H9 (cell line): ENCODE results near the gene MPP7. TPM values are rescaled to one million over a fixed set of nuclear protein-coding genes. Genes with fewer than 3 reads are reported as not detected.

Experiments
- DNase-seq: peaks from one replicate; pipeline ENCODE4 v3.0.0-alpha.2; 2017
- H2AFZ ChIP-seq: one replicate; pipeline ENCODE4 v1.6.1; 2013; ENCODE audit warnings: mild to moderate bottlenecking, low read length, control low read depth, moderate library complexity
- H2AK5ac ChIP-seq: 2 replicates; pipeline ENCODE4 v1.6.1; 2013; ENCODE audit warnings: low read length, control low read depth, mixed read lengths; ENCODE audit not compliant: insufficient read length
- H2BK120ac ChIP-seq: one replicate; pipeline ENCODE4 v1.6.1; 2013; ENCODE audit warnings: low read depth, mild to moderate bottlenecking, low read length, control low read depth, inconsistent platforms; ENCODE audit not compliant: poor library complexity, severe bottlenecking
- H2BK12ac ChIP-seq: 2 replicates; pipeline ENCODE4 v1.6.1; 2013; ENCODE audit warnings: low read length, control low read depth, mixed read lengths, low read depth; ENCODE audit not compliant: insufficient read length
- H2BK15ac ChIP-seq: 2 replicates; pipeline ENCODE4 v1.6.1; 2013; ENCODE audit warnings: low read depth, low read length, control low read depth
- H2BK20ac ChIP-seq: one replicate; pipeline ENCODE4 v1.6.1; 2013; ENCODE audit warnings: low read depth, mild to moderate bottlenecking, low read length, control low read depth, inconsistent platforms; ENCODE audit not compliant: poor library complexity, severe bottlenecking
- H2BK5ac ChIP-seq: 2 replicates; pipeline ENCODE4 v1.6.1; 2013; ENCODE audit warnings: low read length, control low read depth, mixed read lengths; ENCODE audit not compliant: insufficient read length
- H3K14ac ChIP-seq: 2 replicates; pipeline ENCODE4 v1.6.1; 2013; ENCODE audit warnings: low read length, control low read depth; ENCODE audit not compliant: insufficient read depth
- H3K18ac ChIP-seq: 2 replicates; pipeline ENCODE4 v1.6.1; 2013; ENCODE audit warnings: low read depth, mild to moderate bottlenecking, mixed read lengths, low read length, control low read depth; ENCODE audit not compliant: insufficient read length
- H3K23ac ChIP-seq: 2 replicates; pipeline ENCODE4 v1.6.1; 2013; ENCODE audit warnings: low read length, control low read depth, mixed read lengths, low read depth; ENCODE audit not compliant: insufficient read length
- H3K23me2 ChIP-seq: 2 replicates; pipeline ENCODE4 v1.6.1; 2013; ENCODE audit warnings: low read depth, mild to moderate bottlenecking, mixed read lengths, low read length, control low read depth; ENCODE audit not compliant: insufficient read length, poor library complexity, severe bottlenecking
- H3K27ac ChIP-seq: 2 replicates; pipeline ENCODE4 v1.5.1; 2013; ENCODE audit warnings: low read length, control low read depth, mixed read lengths, low read depth; ENCODE audit not compliant: insufficient read length
- H3K27me3 ChIP-seq: 2 replicates; pipeline ENCODE4 v1.6.1; 2013; ENCODE audit warnings: low read length, control low read depth, inconsistent platforms; ENCODE audit not compliant: insufficient read depth
- H3K4ac ChIP-seq: 2 replicates; pipeline ENCODE4 v1.6.1; 2013; ENCODE audit warnings: low read depth, mild to moderate bottlenecking, control low read depth, inconsistent platforms, low read length, moderate library complexity
- H3K4me1 ChIP-seq: 2 replicates; pipeline ENCODE4 v1.6.1; 2013; ENCODE audit warnings: low read length, control low read depth, inconsistent platforms; ENCODE audit not compliant: insufficient read depth
- H3K4me2 ChIP-seq: 2 replicates; pipeline ENCODE4 v1.6.1; 2013; ENCODE audit warnings: low read length, control low read depth, mixed read lengths; ENCODE audit not compliant: insufficient read length, insufficient read depth
- H3K56ac ChIP-seq: 2 replicates; pipeline ENCODE4 v1.6.1; 2013; ENCODE audit warnings: low read depth, mild to moderate bottlenecking, mixed read lengths, low read length, control low read depth; ENCODE audit not compliant: insufficient read length
- H3K79me1 ChIP-seq: 2 replicates; pipeline ENCODE4 v1.6.1; 2013; ENCODE audit warnings: low read depth, mild to moderate bottlenecking, moderate library complexity, low read length, control low read depth, inconsistent platforms; ENCODE audit not compliant: insufficient read depth, poor library complexity, severe bottlenecking
- H3K79me2 ChIP-seq: 2 replicates; pipeline ENCODE4 v1.6.1; 2013; ENCODE audit warnings: low read length, control low read depth, inconsistent platforms; ENCODE audit not compliant: insufficient read depth
- H3K9ac ChIP-seq: 2 replicates; pipeline ENCODE4 v1.6.1; 2013; ENCODE audit warnings: low read length, control low read depth, mixed read lengths; ENCODE audit not compliant: insufficient read length; ENCODE audit errors: extremely low read depth
- H3K9me3 ChIP-seq: one replicate; pipeline ENCODE4 v1.6.1; 2013; ENCODE audit warnings: low read depth, low read length, inconsistent platforms; ENCODE audit not compliant: control insufficient read depth
- H3T11ph ChIP-seq: one replicate; pipeline ENCODE4 v1.6.1; 2013; ENCODE audit warnings: mild to moderate bottlenecking, low read length, control low read depth, inconsistent platforms
- H4K20me1 ChIP-seq: one replicate; pipeline ENCODE4 v1.6.1; 2013; ENCODE audit not compliant: control insufficient read depth, insufficient read length, insufficient read depth
- H4K5ac ChIP-seq: 2 replicates; pipeline ENCODE4 v1.6.1; 2013; ENCODE audit warnings: low read depth, mild to moderate bottlenecking, mixed read lengths, low read length, control low read depth; ENCODE audit not compliant: insufficient read length
- H4K8ac ChIP-seq: replicated peaks from 2 replicates; pipeline ENCODE4 v1.6.1; 2013; ENCODE audit warnings: low read length, control low read depth, mixed read lengths, low read depth; ENCODE audit not compliant: insufficient read length
- H4K91ac ChIP-seq: 2 replicates; pipeline ENCODE4 v1.6.1; 2013; ENCODE audit warnings: low read depth, mild to moderate bottlenecking, moderate library complexity, mixed read lengths, low read length, control low read depth; ENCODE audit not compliant: insufficient read length
- H3K27ac Mint-ChIP-seq, 3 experiments: 2 replicates in 2 of 3; 3 replicates in 1 of 3; pipeline ENCODE4 v1.8.0; 2020 to 2021; ENCODE audit warnings: mixed read lengths in 3 of 3, mild to moderate bottlenecking in 1 of 3, moderate library complexity in 1 of 3
- H3K27me3 Mint-ChIP-seq: 2 replicates; pipeline ENCODE4 v1.8.0; 2021; ENCODE audit warnings: low read depth, mild to moderate bottlenecking, moderate library complexity, mixed read lengths
- H3K36me3 Mint-ChIP-seq, 3 experiments: 2 replicates in 2 of 3; 3 replicates in 1 of 3; pipeline ENCODE4 v1.8.0; 2020 to 2021; ENCODE audit warnings: low read depth in 3 of 3, mixed read lengths in 3 of 3; ENCODE audit not compliant: insufficient read depth in 1 of 3
- H3K4me1 Mint-ChIP-seq, 2 experiments: 2 replicates each; pipeline ENCODE4 v1.8.0; 2020; ENCODE audit warnings: mixed read lengths in 2 of 2
- H3K4me3 Mint-ChIP-seq, 2 experiments: 2 replicates in 1 of 2; 3 replicates in 1 of 2; pipeline ENCODE4 v1.8.0; 2020 to 2021; ENCODE audit warnings: mild to moderate bottlenecking in 2 of 2, mixed read lengths in 2 of 2, moderate library complexity in 1 of 2
- H3K9me3 Mint-ChIP-seq, 2 experiments: 2 replicates in 1 of 2; 3 replicates in 1 of 2; pipeline ENCODE4 v1.8.0; 2020; ENCODE audit warnings: mild to moderate bottlenecking in 2 of 2, mixed read lengths in 2 of 2, moderate library complexity in 1 of 2
- CTCF ChIP-seq: fragments of 200-600 bp; sonication (generic); conservative IDR thresholded peaks from 3 replicates; pipeline ENCODE4 v1.8.0; 2021; ENCODE audit warnings: antibody characterized with exemption, mild to moderate bottlenecking
- WGBS: extraction: QIAGEN DNeasy Blood & Tissue Kit; methylation state at CpG from one replicate; pipeline ENCODE4 v1.1.7; 2013; ENCODE audit warnings: missing lambda C conversion rate, low lambda C conversion rate, mixed read lengths; ENCODE audit not compliant: insufficient read length; ENCODE audit errors: extremely low coverage; 5-methylcytosine and 5-hydroxymethylcytosine counted together
- total RNA-seq: library from RNA; stranded (reverse); gene quantifications from 2 replicates; pipeline ENCODE4 v1.2.1, GENCODE V29; 2021

Gene MPP7
- total RNA-seq, 1 experiment from 2014 or later: 6.9 TPM

GRCh38 chr10:28300027-28300426, 2.8 kb downstream of the MPP7 start:
- Mint-ChIP-seq H3K27ac (no peak overlapping the region), H3K27me3 (peaks cover 17% of the 10 kb centered on the region), H3K4me1 (peaks cover 24 to 35% of the 10 kb centered on the region in 2 experiments), H3K9me3 (no peaks in the 10 kb centered on the region), H3K36me3 (no peaks in the 10 kb centered on the region; a peak in 1 of 7 replicates), H3K4me3 (no peak overlapping the region)
- no peak overlapping the region for H4K8ac ChIP-seq
- H3K9me3 ChIP-seq: no peaks in the 10 kb centered on the region
- H3K14ac ChIP-seq: no peak overlapping the region
- H2BK15ac ChIP-seq: no peak overlapping the region
- H3K56ac ChIP-seq: no peak overlapping the region
- H2AK5ac ChIP-seq: no peak overlapping the region
- no peak overlapping the region for H4K91ac ChIP-seq
- no peak overlapping the region for H3K4me2 ChIP-seq
- no peak overlapping the region for H2AFZ ChIP-seq
- no peaks in the 10 kb centered on the region for H3K27me3 ChIP-seq
- H3K27ac ChIP-seq: no peak overlapping the region
- H3K4me1 ChIP-seq: no peaks in the 10 kb centered on the region
- no peak overlapping the region for H3K4ac ChIP-seq
- no peaks in the 10 kb centered on the region for H3K79me2 ChIP-seq
- H3K23ac ChIP-seq: no peak overlapping the region
- H3K9ac ChIP-seq: no peak overlapping the region
- no peak overlapping the region for H2BK120ac ChIP-seq
- no peak overlapping the region for H2BK12ac ChIP-seq
- peak; percentile 38; the same call in 1 of the 3 replicates for TF ChIP-seq CTCF
- H3K23me2 ChIP-seq: peaks cover 6% of the 10 kb centered on the region
- no peak for DNase-seq
- no peak overlapping the region for H4K5ac ChIP-seq
- no peak overlapping the region for H2BK5ac ChIP-seq
- no peak overlapping the region for H3T11ph ChIP-seq
- no peak overlapping the region for H2BK20ac ChIP-seq
- H3K79me1 ChIP-seq: no peaks in the 10 kb centered on the region
- no peak overlapping the region for H3K18ac ChIP-seq
- no CpG with 5 or more reads among the region's 2 CpGs for WGBS
- no peaks in the 10 kb centered on the region for H4K20me1 ChIP-seq
